Measurements from ENCODE around the gene ATP9B.

Gene ATP9B

DNA sequence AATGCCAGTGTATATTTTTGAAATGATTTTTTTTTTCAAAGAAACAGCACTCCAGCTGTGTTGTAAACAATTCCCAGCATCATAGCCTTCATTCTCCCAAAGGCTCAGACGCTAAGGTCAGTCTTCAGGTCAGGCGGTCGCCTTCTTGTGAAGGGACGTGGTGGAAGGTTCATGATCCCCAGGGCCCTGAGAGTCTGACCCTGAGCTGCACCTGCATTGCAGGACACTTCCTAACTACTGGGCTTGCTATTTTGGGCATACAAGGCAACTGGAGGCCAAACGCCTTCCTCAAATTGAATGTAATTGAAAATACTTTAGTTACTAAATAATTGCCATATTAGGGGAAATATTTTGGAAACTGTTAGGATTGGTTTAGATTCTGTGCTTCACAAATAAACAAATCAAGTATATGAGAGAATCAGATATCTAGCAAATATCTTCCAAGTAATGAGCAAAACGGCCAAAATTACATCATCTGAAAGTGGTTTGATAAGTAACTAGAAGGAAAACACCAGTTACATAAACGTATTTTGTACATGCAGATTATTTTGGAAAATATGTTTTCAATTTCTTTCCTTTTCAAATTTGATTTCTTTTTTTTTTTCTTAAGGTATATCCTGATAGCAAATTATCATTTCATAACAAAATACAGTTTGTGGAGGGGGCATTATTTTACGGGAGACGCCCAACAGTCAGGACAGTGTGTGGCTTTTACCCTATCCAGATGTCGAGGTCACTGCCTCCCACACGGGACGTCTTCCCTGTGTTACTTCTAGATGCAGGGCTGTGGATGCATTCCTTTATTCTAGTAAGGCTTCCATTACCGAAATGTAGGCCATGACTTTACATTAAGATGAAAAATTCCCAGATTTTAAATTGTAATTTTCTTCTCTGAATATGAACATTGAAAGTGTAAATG is 136.0 kb downstream of the ATP9B start:
- in situ Hi-C loops (cut with MboI; ENCODE audit: low pct_unique_long_range_greater_than_20kb, low sequenced_read_pairs, unreplicated experiment): no loop called here
- TF ChIP-seq, protein P1, sequence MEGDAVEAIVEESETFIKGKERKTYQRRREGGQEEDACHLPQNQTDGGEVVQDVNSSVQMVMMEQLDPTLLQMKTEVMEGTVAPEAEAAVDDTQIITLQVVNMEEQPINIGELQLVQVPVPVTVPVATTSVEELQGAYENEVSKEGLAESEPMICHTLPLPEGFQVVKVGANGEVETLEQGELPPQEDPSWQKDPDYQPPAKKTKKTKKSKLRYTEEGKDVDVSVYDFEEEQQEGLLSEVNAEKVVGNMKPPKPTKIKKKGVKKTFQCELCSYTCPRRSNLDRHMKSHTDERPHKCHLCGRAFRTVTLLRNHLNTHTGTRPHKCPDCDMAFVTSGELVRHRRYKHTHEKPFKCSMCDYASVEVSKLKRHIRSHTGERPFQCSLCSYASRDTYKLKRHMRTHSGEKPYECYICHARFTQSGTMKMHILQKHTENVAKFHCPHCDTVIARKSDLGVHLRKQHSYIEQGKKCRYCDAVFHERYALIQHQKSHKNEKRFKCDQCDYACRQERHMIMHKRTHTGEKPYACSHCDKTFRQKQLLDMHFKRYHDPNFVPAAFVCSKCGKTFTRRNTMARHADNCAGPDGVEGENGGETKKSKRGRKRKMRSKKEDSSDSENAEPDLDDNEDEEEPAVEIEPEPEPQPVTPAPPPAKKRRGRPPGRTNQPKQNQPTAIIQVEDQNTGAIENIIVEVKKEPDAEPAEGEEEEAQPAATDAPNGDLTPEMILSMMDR (IDR thresholded peaks at IDR 0.05; ENCODE audit: extremely low read depth, insufficient read depth, missing control alignments): no peak
- no peak for DNase-seq (ENCODE audit: low spot score)

DNA sequence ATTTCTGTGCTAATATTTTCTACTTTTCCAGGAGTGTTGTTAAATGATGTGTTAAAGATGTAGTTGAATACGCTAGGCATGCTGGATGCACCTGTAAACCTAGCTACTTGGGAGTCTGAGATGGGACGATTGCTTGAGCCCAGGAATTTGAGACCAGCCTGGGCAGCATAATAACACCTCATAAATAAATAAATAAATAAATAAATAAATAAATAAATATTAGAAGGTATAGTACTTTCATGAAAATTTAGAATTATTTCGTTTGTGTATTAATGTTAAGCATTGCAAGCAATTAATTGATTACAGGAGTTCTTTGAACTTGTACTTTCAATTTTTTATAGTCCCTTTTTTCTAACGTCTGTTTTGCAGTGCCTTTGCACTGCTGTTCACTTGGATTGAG is 137.2 kb downstream of the ATP9B start:
- no peak for DNase-seq (ENCODE audit: low spot score)
- TF ChIP-seq, protein P1 (IDR thresholded peaks at IDR 0.05; ENCODE audit: extremely low read depth, insufficient read depth, missing control alignments): no peak
- in situ Hi-C loops (cut with MboI; ENCODE audit: low pct_unique_long_range_greater_than_20kb, low sequenced_read_pairs, unreplicated experiment): no loop called here

DNA sequence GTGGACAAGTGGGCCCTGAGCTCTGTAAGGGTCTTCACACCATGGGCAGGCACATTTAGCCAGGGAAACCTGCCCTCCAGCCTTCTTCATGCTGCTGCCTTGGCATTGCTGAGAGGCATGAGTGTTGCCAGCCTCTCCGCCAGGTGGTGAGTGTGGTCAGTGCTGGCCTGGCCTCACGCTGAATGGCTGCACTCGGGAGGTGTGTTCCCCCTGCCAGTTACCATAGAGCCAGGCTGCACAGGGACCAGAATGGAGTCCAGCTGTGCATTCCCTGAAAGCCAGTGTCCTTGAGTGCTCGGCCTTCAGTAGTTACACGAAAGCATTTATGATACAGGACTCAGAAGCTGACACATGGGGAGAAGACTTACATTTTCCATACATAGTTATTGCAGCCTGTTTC is 139.7 kb downstream of the ATP9B start:
- TF ChIP-seq, protein P1 (IDR thresholded peaks at IDR 0.05; ENCODE audit: extremely low read depth, insufficient read depth, missing control alignments): no peak
- in situ Hi-C loops (cut with MboI; ENCODE audit: low pct_unique_long_range_greater_than_20kb, low sequenced_read_pairs, unreplicated experiment): no loop called here
- no peak for DNase-seq (ENCODE audit: low spot score)

DNA sequence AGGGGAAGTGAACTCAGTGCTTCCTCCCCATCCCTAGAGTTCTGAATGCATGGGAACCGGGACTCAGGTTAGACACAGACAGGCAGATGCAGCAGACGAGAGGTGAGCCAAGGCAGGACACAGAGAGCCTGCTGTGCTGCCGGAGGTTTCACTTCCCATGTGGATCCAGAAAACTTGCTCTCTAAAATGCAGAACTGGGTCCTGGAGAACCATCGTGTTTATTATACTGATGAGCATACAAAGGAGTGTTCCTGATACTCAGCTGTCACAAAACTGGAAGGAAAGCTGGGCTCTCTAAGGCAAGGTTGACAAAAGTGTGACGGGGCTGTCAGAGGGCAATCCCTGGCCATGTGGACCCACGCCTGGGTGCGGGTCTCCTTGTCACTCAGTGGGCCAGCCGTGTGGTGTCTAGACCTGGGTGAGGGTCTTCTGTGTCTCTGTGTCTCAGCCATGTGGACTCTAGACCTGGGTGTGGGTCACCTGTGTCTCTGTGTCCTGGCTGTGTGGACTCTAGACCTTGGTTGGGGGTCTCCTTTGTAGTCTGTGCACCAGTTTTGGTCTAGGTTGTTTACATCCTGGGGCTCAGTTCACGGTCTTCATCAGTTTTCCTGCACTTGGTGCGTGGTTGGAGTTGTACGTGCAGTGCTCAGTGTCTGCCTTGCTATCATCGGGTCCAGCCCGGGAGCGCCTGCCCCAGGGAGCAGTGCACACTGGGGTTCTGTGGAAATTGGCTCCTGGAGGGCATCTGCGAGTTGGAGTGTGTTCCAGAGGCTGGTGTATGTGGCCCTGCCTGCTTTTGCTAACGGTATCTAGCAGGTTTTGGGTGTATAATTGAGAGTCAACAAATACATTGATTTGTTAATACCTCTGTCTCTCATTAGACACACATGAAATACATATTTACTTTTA is 141.1 kb downstream of the ATP9B start:
- DNase-seq (ENCODE audit: low spot score): no peak
- TF ChIP-seq, protein P1 (IDR thresholded peaks at IDR 0.05; ENCODE audit: extremely low read depth, insufficient read depth, missing control alignments): no peak
- in situ Hi-C loops (cut with MboI; ENCODE audit: low pct_unique_long_range_greater_than_20kb, low sequenced_read_pairs, unreplicated experiment): no loop called here

DNA sequence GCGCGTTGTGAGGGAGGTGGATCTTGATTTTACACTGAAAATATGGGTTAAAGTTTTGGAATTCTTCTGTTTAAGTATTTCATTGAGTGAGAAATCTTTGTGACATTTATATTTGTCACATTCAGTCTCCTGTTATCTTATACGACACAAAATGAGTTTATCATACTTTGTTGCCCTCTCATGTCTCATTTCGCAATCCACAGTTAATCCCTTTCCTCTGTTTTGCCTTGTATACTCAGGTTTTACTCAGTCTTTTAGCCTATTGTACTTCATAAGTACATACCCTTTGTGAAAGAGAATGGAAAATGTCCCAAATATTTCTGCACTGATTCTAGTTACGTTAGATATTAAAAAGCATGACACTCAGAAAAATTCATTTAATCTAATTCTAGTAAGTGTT is 142.7 kb downstream of the ATP9B start:
- in situ Hi-C loops (cut with MboI; ENCODE audit: low pct_unique_long_range_greater_than_20kb, low sequenced_read_pairs, unreplicated experiment): no loop called here
- TF ChIP-seq, protein P1 (IDR thresholded peaks at IDR 0.05; ENCODE audit: extremely low read depth, insufficient read depth, missing control alignments): no peak

DNA sequence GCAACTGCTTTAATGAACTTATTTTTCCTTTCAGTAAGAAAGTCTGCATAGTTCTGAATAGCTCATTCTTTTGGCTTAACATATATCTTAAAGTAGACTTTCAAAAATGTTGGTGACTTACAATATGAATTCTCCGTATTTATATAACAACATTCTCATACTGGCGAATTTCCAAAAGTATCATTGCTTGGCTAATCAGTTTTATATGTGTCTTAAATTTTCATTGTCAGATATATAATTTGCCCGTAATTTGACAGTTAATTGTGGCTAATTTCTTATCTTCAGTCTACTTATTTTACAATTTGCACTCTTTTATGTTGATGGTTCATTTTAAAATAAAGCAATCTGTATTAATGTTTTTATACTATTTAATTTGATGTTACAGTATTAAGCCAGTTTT is 144.9 kb downstream of the ATP9B start:
- no peak for DNase-seq (ENCODE audit: low spot score)
- in situ Hi-C loops (cut with MboI; ENCODE audit: low pct_unique_long_range_greater_than_20kb, low sequenced_read_pairs, unreplicated experiment): no loop called here
- TF ChIP-seq, protein P1 (IDR thresholded peaks at IDR 0.05; ENCODE audit: extremely low read depth, insufficient read depth, missing control alignments): no peak

More for the DNA sequence above, 142.7 kb downstream of the ATP9B start:
- no peak for DNase-seq (ENCODE audit: low spot score)

Data from GM13977 (cell line).